Dermis microvascular lymphatic vessel endothelial cell (primary cell): ENCODE results near the gene WDR91. TPM values are rescaled to one million over a fixed set of nuclear protein-coding genes. Genes with fewer than 3 reads are reported as not detected.

Source experiments
- DNase-seq, 2 donors: peaks; one replicate each; pipeline versions ENCODE4 v3.0.0 to v3.0.0-alpha.2; 2010; ENCODE audit warnings: low read depth in 2 of 2
- total RNA-seq: library from RNA; depleted of rRNA; stranded (reverse); fragments of >200 nt; gene quantifications from 2 replicates; pipeline ENCODE4 v1.2.1, GENCODE V29; 2014

Gene WDR91
- total RNA-seq, 1 donor from 2014 or later: 3.0 TPM

- no peak for DNase-seq
Observed at GRCh38 chr7:135199439-135199838, 11.9 kb downstream of the WDR91 start.

GRCh38 chr7:135197906-135198655, 13.2 kb downstream of the WDR91 start:
- no peak for DNase-seq

GRCh38 chr7:135197343-135197742, 14.0 kb downstream of the WDR91 start:
- no peak for DNase-seq

- no peak for DNase-seq
Observed at GRCh38 chr7:135195968-135196629, 15.2 kb downstream of the WDR91 start.

- DNase-seq: no peak
Observed at GRCh38 chr7:135195156-135195555, 16.2 kb downstream of the WDR91 start.

GRCh38 chr7:135194494-135195095, 16.7 kb downstream of the WDR91 start:
- DNase-seq: no peak

GRCh38 chr7:135193615-135194081, 17.7 kb downstream of the WDR91 start:
- DNase-seq: no peak

GRCh38 chr7:135192914-135193536, 18.3 kb downstream of the WDR91 start:
- DNase-seq: no peak

GRCh38 chr7:135190703-135191102, 20.6 kb downstream of the WDR91 start:
- DNase-seq: no peak

- DNase-seq: no peak
Observed at GRCh38 chr7:135189961-135190360, 21.4 kb downstream of the WDR91 start.

GRCh38 chr7:135189221-135189662, 22.1 kb downstream of the WDR91 start:
- no peak for DNase-seq

- no peak for DNase-seq
Observed at GRCh38 chr7:135188298-135188984, 22.9 kb downstream of the WDR91 start.

GRCh38 chr7:135186841-135187253, 24.5 kb downstream of the WDR91 start:
- no peak for DNase-seq

- DNase-seq: no peak
Observed at GRCh38 chr7:135186261-135186540, 25.1 kb downstream of the WDR91 start.

- DNase-seq: no peak
Observed at GRCh38 chr7:135185471-135186260, 25.7 kb downstream of the WDR91 start.

GRCh38 chr7:135184254-135184841, 27.0 kb downstream of the WDR91 start:
- no peak for DNase-seq

- DNase-seq: no peak
Observed at GRCh38 chr7:135183478-135183877, 27.8 kb downstream of the WDR91 start.

- no peak for DNase-seq
Observed at GRCh38 chr7:135181929-135182678, 29.2 kb downstream of the WDR91 start.

- DNase-seq: no peak
Observed at GRCh38 chr7:135181261-135181928, 29.9 kb downstream of the WDR91 start.
